Kidney (tissue), 14 donors: Measurements from ENCODE around the gene ARHGDIA. TPM values are rescaled to one million over a fixed set of nuclear protein-coding genes. Genes with fewer than 3 reads are reported as not detected.

ENCODE experiments used
- DNase-seq, 5 donors: peaks; one replicate each; pipeline ENCODE4 v3.0.0-alpha.2; 2013 to 2020
- FAIRE-seq: peaks from 2 replicates; lab custom pipeline; 2012; peaks lifted over from hg19 to GRCh38; lab: Jason Lieb, UNC
- H3K27ac ChIP-seq, 2 donors: one replicate each; pipeline ENCODE4 v1.7.0; 2013; ENCODE audit warnings: low read depth in 2 of 2, low read length in 2 of 2, inconsistent platforms in 1 of 2
- H3K27me3 ChIP-seq: one replicate; pipeline ENCODE4 v1.7.1; 2013; ENCODE audit warnings: low read length, inconsistent platforms; ENCODE audit not compliant: control insufficient read depth, insufficient read depth
- H3K36me3 ChIP-seq, 3 donors: one replicate each; pipeline versions ENCODE4 v1.7.0 to v1.7.1; 2013; ENCODE audit warnings: low read length in 3 of 3, control low read depth in 1 of 3, inconsistent platforms in 1 of 3; ENCODE audit not compliant: insufficient read depth in 3 of 3, control insufficient read depth in 2 of 3
- H3K4me1 ChIP-seq, 3 donors: one replicate each; pipeline versions ENCODE4 v1.7.0 to v1.7.1; 2013; ENCODE audit warnings: low read length in 3 of 3, inconsistent platforms in 1 of 3, low read depth in 1 of 3; ENCODE audit not compliant: control insufficient read depth in 2 of 3, insufficient read depth in 2 of 3
- H3K4me3 ChIP-seq, 3 donors: one replicate each; pipeline versions ENCODE4 v1.7.0 to v1.8.1; 2013; ENCODE audit warnings: low read length in 3 of 3, control low read depth in 1 of 3, inconsistent platforms in 1 of 3
- H3K9ac ChIP-seq, 3 donors: one replicate each; pipeline versions ENCODE4 v1.7.0 to v1.7.1; 2013; ENCODE audit warnings: low read length in 3 of 3, control low read depth in 1 of 3, inconsistent platforms in 1 of 3
- H3K9me3 ChIP-seq, 3 donors: one replicate each; pipeline versions ENCODE4 v1.7.0 to v1.7.1; 2013; ENCODE audit warnings: low read length in 3 of 3, control low read depth in 1 of 3, inconsistent platforms in 1 of 3; ENCODE audit not compliant: control insufficient read depth in 2 of 3, insufficient read depth in 1 of 3
- intact Hi-C: fragments of 100-400 bp; cut with DNase I; formaldehyde crosslinking; loops from one replicate; pipeline ENCODE4 v1.11.1; 2022
- polyA plus RNA-seq: library from polyadenylated mRNA; stranded (reverse); fragments of 350-450 nt; fragmentation: Illumina TruSeq; extraction: RNeasy Lipid Tissue Mini Kit (QIAGEN cat#74804); gene quantifications from one replicate; pipeline ENCODE4 v1.2.3, GENCODE V29; 2014; ENCODE audit warnings: low read depth, low replicate concordance; ENCODE audit not compliant: insufficient read depth
- total RNA-seq: library from RNA; stranded (reverse); fragmentation: NEBNext Ultra II Directional; extraction: Animal tissue kit (Norgen Biotek cat#: 25700); gene quantifications from one replicate; pipeline ENCODE4 v1.2.1, GENCODE V29; 2021
- TF ChIP-seq, protein P1 (sequence below): IDR thresholded peaks from 3 replicates; pipeline ENCODE4 v1.5.1; 2012; ENCODE audit warnings: mild to moderate bottlenecking, moderate library complexity, borderline replicate concordance; ENCODE audit not compliant: insufficient read depth; ENCODE audit errors: extremely low read depth
- donor health status: control.
- donor health status: control.
- donor health status: control.
- donor health status: control.
- donor health status: control.
- donor health status: DM: yes; HTN: yes; CAD: no.
- donor health status: Normal renal cell carcinoma (clear cell type).

Gene ARHGDIA
- total and polyA plus RNA-seq, 2 donors from 2014 or later: 424 to 453 TPM

DNA sequence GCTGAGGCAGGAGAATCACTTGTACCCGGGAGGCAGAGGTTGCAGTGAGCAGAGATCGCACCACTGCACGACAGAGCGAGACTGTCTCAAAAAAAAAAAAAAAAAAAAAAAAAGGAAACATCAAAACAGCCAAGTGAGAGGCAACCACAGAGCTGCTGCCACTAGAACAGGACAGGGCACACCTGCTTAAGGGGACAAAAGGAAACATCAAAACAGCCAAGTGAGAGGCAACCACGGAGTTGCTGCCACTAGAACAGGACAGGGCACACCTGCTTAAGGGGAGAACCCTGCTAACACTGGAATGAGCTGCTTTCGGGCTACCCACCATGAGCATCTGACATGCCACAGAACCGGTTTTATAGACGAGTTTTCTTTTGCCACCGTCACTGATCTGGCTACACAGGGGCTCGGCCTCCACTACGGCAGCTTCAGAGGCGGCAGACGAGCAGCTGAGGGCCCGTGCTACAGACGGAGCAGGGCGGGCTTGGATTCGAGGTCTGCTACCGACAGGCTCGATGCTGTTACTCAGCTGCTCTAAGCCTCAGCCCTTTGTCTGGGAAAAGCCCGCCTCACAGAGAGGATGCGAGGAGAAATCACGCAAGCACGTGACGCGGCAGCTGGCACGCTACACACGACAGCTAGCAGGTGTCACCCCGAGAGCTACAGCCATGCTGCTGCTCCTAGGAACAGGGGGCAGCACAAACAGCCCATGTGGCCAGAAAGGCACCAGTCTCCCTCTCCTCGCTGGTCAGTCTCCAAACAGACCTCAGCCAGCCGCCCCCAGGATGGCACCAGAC lies 12.8 kb downstream of the ARHGDIA start:
- DNase-seq (no peak), FAIRE-seq (no peak)
- H3K36me3 ChIP-seq: peaks cover 2 to 33% (median 22%) of the 10 kb centered on the region in 3 donors
- no peak overlapping the region for H3K27ac ChIP-seq
- H3K27me3 ChIP-seq: no peaks in the 10 kb centered on the region
- H3K9me3 ChIP-seq: no peaks in the 10 kb centered on the region
- TF ChIP-seq, protein P1, sequence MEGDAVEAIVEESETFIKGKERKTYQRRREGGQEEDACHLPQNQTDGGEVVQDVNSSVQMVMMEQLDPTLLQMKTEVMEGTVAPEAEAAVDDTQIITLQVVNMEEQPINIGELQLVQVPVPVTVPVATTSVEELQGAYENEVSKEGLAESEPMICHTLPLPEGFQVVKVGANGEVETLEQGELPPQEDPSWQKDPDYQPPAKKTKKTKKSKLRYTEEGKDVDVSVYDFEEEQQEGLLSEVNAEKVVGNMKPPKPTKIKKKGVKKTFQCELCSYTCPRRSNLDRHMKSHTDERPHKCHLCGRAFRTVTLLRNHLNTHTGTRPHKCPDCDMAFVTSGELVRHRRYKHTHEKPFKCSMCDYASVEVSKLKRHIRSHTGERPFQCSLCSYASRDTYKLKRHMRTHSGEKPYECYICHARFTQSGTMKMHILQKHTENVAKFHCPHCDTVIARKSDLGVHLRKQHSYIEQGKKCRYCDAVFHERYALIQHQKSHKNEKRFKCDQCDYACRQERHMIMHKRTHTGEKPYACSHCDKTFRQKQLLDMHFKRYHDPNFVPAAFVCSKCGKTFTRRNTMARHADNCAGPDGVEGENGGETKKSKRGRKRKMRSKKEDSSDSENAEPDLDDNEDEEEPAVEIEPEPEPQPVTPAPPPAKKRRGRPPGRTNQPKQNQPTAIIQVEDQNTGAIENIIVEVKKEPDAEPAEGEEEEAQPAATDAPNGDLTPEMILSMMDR: no peak
- intact Hi-C loops: no loop called here
- H3K9ac ChIP-seq: no peak overlapping the region
- peak overlapping the region in 1 of 3 donors; percentile 74 for H3K4me3 ChIP-seq
- H3K4me1 ChIP-seq: peaks cover 0 to 28% (median 10%) of the 10 kb centered on the region in 3 donors

GRCh38 chr17:81854974-81855774 lies 16.0 kb downstream of the ARHGDIA start:
- DNase-seq (peak in 1 of 5 donors; percentile 66), FAIRE-seq (no peak)
- Histone ChIP-seq H3K36me3 (peaks cover 2 to 51% (median 30%) of the 10 kb centered on the region in 3 donors), H3K4me1 (peaks cover 0 to 19% (median 10%) of the 10 kb centered on the region in 3 donors), H3K27ac (no peak overlapping the region), H3K4me3 (no peak overlapping the region), H3K9ac (no peak overlapping the region), H3K27me3 (no peaks in the 10 kb centered on the region), H3K9me3 (no peaks in the 10 kb centered on the region)
- intact Hi-C loops: no loop called here
- TF ChIP-seq, protein P1: no peak

DNA sequence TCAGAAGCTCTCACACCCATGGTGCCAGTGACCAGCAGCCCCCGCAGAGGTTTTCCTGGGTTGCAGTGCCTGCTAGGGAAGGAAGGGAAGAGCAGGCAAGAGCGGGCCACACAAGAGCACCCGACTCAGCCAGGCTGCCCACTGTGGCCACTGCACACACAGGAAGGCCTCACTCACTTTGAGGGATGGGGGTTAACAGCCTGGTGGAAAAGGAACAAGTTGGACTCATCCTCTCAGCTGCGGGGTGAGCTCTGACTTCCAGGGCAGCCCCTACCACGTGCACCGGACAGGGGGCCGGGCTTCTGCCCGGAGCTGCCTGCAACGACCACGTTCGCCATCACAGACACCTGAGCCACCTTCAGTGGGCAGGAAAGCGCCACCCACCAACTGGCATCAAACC lies 18.9 kb downstream of the ARHGDIA start:
- no peak overlapping the region for H3K4me3 ChIP-seq
- intact Hi-C loops: no loop called here
- no peak overlapping the region for H3K27ac ChIP-seq
- no peak for DNase-seq
- no peak for FAIRE-seq
- no peaks in the 10 kb centered on the region for H3K27me3 ChIP-seq
- H3K9ac ChIP-seq: no peak overlapping the region
- TF ChIP-seq, protein P1: no peak
- H3K4me1 ChIP-seq: no peaks in the 10 kb centered on the region
- no peaks in the 10 kb centered on the region for H3K9me3 ChIP-seq
- H3K36me3 ChIP-seq: peaks cover 0 to 42% (median 20%) of the 10 kb centered on the region in 3 donors
